RWPE2 (cell line): ENCODE data around the gene GRPEL1.

Experiments used
- ATAC-seq: fragments of 200-7000 bp; cut with Tn5 transposase; 3 replicates; pipeline ENCODE4 v1.9.1; 2021; ENCODE audit warnings: low read depth
- DNase-seq: peaks from one replicate; pipeline ENCODE4 v3.0.0-alpha.2; 2020; ENCODE audit warnings: low spot score
- H3K27ac ChIP-seq: fragments of 450-650 bp; 2 replicates; pipeline ENCODE4 v1.5.1; 2017; ENCODE audit warnings: mild to moderate bottlenecking; ENCODE audit not compliant: poor library complexity, severe bottlenecking
- H3K27me3 ChIP-seq: fragments of 250-450 bp; sonication (Bioruptor Pico); 2 replicates; pipeline ENCODE4 v1.5.1; 2021; ENCODE audit warnings: mild to moderate bottlenecking, moderate library complexity; ENCODE audit not compliant: insufficient read depth, poor library complexity, severe bottlenecking
- H3K36me3 ChIP-seq: fragments of 250-450 bp; sonication (Bioruptor Pico); 2 replicates; pipeline ENCODE4 v1.5.1; 2020; ENCODE audit warnings: low read depth, mild to moderate bottlenecking, moderate library complexity
- H3K4me1 ChIP-seq: fragments of 250-450 bp; sonication (Bioruptor Pico); 2 replicates; pipeline ENCODE4 v1.5.1; 2021; ENCODE audit warnings: mild to moderate bottlenecking, moderate library complexity; ENCODE audit not compliant: insufficient read depth, poor library complexity, severe bottlenecking
- H3K4me3 ChIP-seq: fragments of 250-450 bp; sonication (Bioruptor Pico); 2 replicates; pipeline ENCODE4 v1.5.1; 2021; ENCODE audit warnings: mild to moderate bottlenecking, moderate library complexity; ENCODE audit not compliant: severe bottlenecking
- H3K9me3 ChIP-seq: fragments of 250-450 bp; sonication (Bioruptor Pico); 2 replicates; pipeline ENCODE4 v1.5.1; 2021; ENCODE audit warnings: mild to moderate bottlenecking, moderate library complexity; ENCODE audit not compliant: severe bottlenecking
- CTCF ChIP-seq: fragments of 450-650 bp; IDR thresholded peaks from one replicate; pipeline ENCODE4 v1.5.1; 2017; ENCODE audit warnings: mild to moderate bottlenecking, moderate library complexity; ENCODE audit not compliant: poor library complexity, severe bottlenecking

The GRPEL1 gene

GRCh38 chr4:7067452-7068278, at the start of gene GRPEL1:
TSS of gene GRPEL1 (minus strand) at chr4:7068064. CDS start at chr4:7068032, 32 bp downstream.
- peak; percentile 92 for ATAC-seq
- H3K27ac ChIP-seq: peak within 1 kb of the TSS; percentile 65
- TF ChIP-seq CTCF: peak; percentile 22

GRCh38 chr4:7116705-7117104, 48.8 kb upstream of the GRPEL1 start:
- no peak for TF ChIP-seq CTCF

More at GRCh38 chr4:7067452-7068278, at the start of gene GRPEL1:
- Histone ChIP-seq H3K36me3 (peaks cover 44% of the 10 kb centered on the region), H3K4me1 (no peaks in the 10 kb centered on the region), H3K27me3 (no peaks in the 10 kb centered on the region), H3K4me3 (peak within 1 kb of the TSS; percentile 99), H3K9me3 (no peaks in the 10 kb centered on the region)
- peak; percentile 97 for DNase-seq

GRCh38 chr4:7115557-7116340, 47.9 kb upstream of the GRPEL1 start:
- no peak overlapping the region for H3K4me3 ChIP-seq
- ATAC-seq: no peak
- H3K9me3 ChIP-seq: no peaks in the 10 kb centered on the region
- H3K27ac ChIP-seq: no peak overlapping the region
- no peaks in the 10 kb centered on the region for H3K36me3 ChIP-seq
- DNase-seq: peak; percentile 34
- no peaks in the 10 kb centered on the region for H3K27me3 ChIP-seq
- TF ChIP-seq CTCF: no peak
- H3K4me1 ChIP-seq: no peaks in the 10 kb centered on the region

More at GRCh38 chr4:7116705-7117104, 48.8 kb upstream of the GRPEL1 start:
- Histone ChIP-seq H3K27ac (no peak overlapping the region), H3K9me3 (no peaks in the 10 kb centered on the region), H3K4me3 (no peak overlapping the region), H3K4me1 (no peaks in the 10 kb centered on the region), H3K27me3 (no peaks in the 10 kb centered on the region), H3K36me3 (no peaks in the 10 kb centered on the region)
- DNase-seq (no peak), ATAC-seq (no peak)

- ATAC-seq: no peak
- H3K36me3 ChIP-seq: no peaks in the 10 kb centered on the region
- H3K9me3 ChIP-seq: no peaks in the 10 kb centered on the region
- no peak overlapping the region for H3K27ac ChIP-seq
- no peaks in the 10 kb centered on the region for H3K4me1 ChIP-seq
- no peaks in the 10 kb centered on the region for H3K27me3 ChIP-seq
- H3K4me3 ChIP-seq: no peak overlapping the region
- DNase-seq: peak; percentile 44
- TF ChIP-seq CTCF: no peak
These were observed 44.8 kb upstream of the GRPEL1 start for GRCh38 chr4:7112656-7113055.
